ENCODE measurements around the gene ARID5B.

GRCh38 chr10:61888744-61889143, 12.8 kb upstream of the ARID5B start:
- no peak for TF ChIP-seq CTCF (conservative IDR thresholded peaks at IDR 0.05; ENCODE audit: low read depth in 2 of 2)
- no peak for TF ChIP-seq POLR2AphosphoS5 (IDR thresholded peaks at IDR 0.05; ENCODE audit: low read depth)
- TF ChIP-seq EZH2 (IDR thresholded peaks at IDR 0.05; ENCODE audit: low read depth, unreplicated experiment): no peak
- TF ChIP-seq EZH2phosphoT487 (IDR thresholded peaks at IDR 0.05; ENCODE audit: unreplicated experiment): no peak
- TF ChIP-seq ZNF114 (CRISPR knock-in tag; IDR thresholded peaks at IDR 0.05): no peak
- no peak for TF ChIP-seq REST (IDR thresholded peaks at IDR 0.05; ENCODE audit: unreplicated experiment)
- no peak for TF ChIP-seq ZNF331 (CRISPR knock-in tag; IDR thresholded peaks at IDR 0.05; ENCODE audit: low read depth)
- TF ChIP-seq JUNB (IDR thresholded peaks at IDR 0.05; ENCODE audit: unreplicated experiment): no peak
- no peak for TF ChIP-seq ETS1 (IDR thresholded peaks at IDR 0.05)
- no peak for TF ChIP-seq STAT1 (IDR thresholded peaks at IDR 0.05; ENCODE audit: unreplicated experiment)
- no peak for TF ChIP-seq CREB1 (CRISPR knock-in tag; IDR thresholded peaks at IDR 0.05; ENCODE audit: low read depth)
- no peak for TF ChIP-seq NANOG (IDR thresholded peaks at IDR 0.05; ENCODE audit: borderline replicate concordance)

Data from GM23338 (cell line).